ENCODE measurements around the gene TMEM184A. TPM values are rescaled to one million over a fixed set of nuclear protein-coding genes. Genes with fewer than 3 reads are reported as not detected.

TMEM184A gene
- total and polyA plus RNA-seq, 10 of the 15 experiments (the other 5 are each of a cell fraction or from before 2014, with no cell fraction given) = 0.04 to 0.15 TPM; not detected in 8

- TF ChIP-seq ZBTB4 (CRISPR knock-in tag; IDR thresholded peaks at IDR 0.05) (no peak), EGR1 (IDR thresholded peaks at IDR 0.05; ENCODE audit: borderline replicate concordance in 1 of 2, low read depth in 2 of 2, low read length in 2 of 2) (no peak)
Observed at GRCh38 chr7:1553512-1554210, 2.3 kb downstream of the TMEM184A start (continued).

GRCh38 chr7:1552200-1552599 lies 3.8 kb downstream of the TMEM184A start:
- H3K4me3 ChIP-seq = no peak overlapping the region
- in situ Hi-C loops (cut with MboI) (no loop called here), intact Hi-C loops (cut with micrococcal nuclease; ENCODE audit: unreplicated experiment) (no loop called here)
- H3K9ac ChIP-seq (ENCODE audit: control insufficient read depth, insufficient read depth, low read length) = no peak overlapping the region
- no peaks in the 10 kb centered on the region for H4K20me1 ChIP-seq (ENCODE audit: control insufficient read depth, insufficient read depth)
- CTCF ChIA-PET = no interaction called here
- DNase-seq (ENCODE audit: low read depth, low spot score) = no peak
- no peak for ATAC-seq
- BruUV-seq (replicated peaks) = no TSS peak
- no peak for FAIRE-seq
- no peaks in the 10 kb centered on the region for H3K79me2 ChIP-seq (ENCODE audit: control insufficient read depth, insufficient read depth, low read length)
- H3K9me3 ChIP-seq (replicated peaks; ENCODE audit: control insufficient read depth, insufficient read depth, low read length) = no peaks in the 10 kb centered on the region
- H3K27ac ChIP-seq (ENCODE audit: control insufficient read depth, insufficient read depth) = no peak overlapping the region
- RAD21 ChIA-PET (ENCODE audit: unreplicated experiment) = no interaction called here
- WGBS (ENCODE audit: insufficient coverage, insufficient replicate concordance, low lambda C conversion rate, missing lambda C conversion rate) = 62% methylated on average over 7 of the region's 7 CpGs
- no peaks in the 10 kb centered on the region for H3K27me3 ChIP-seq (replicated peaks in 1 of 2; ENCODE audit: control insufficient read depth in 2 of 2, insufficient read depth in 2 of 2, low read length in 1 of 2)
- POLR2A ChIA-PET = no interaction called here
- no peaks in the 10 kb centered on the region for H3K4me1 ChIP-seq (ENCODE audit: control insufficient read depth, insufficient read depth, low read length)
- H3K4me2 ChIP-seq (ENCODE audit: control insufficient read depth, insufficient read depth) = no peak overlapping the region
- TF ChIP-seq ZNF217 (IDR thresholded peaks at IDR 0.05) (no peak), MEF2B (IDR thresholded peaks at IDR 0.05; ENCODE audit: partially characterized antibody, poor library complexity, severe bottlenecking) (no peak), STAT3 (IDR thresholded peaks at IDR 0.05; ENCODE audit: low read depth, low read length) (no peak), MEF2A (IDR thresholded peaks at IDR 0.05; ENCODE audit: insufficient read depth, low read depth, low read length) (no peak), YY1 (IDR thresholded peaks at IDR 0.05; ENCODE audit: low read depth, low read length) (no peak), BCL3 (IDR thresholded peaks at IDR 0.05; ENCODE audit: borderline replicate concordance, insufficient read depth, low read depth, low read length, poor library complexity, severe bottlenecking) (peak; percentile 25), DPF2 (IDR thresholded peaks at IDR 0.05) (no peak), E2F8 (IDR thresholded peaks at IDR 0.05; ENCODE audit: low read depth, partially characterized antibody) (no peak)
- SMC1A ChIA-PET (ENCODE audit: uncharacterized antibody, unreplicated experiment) = no interaction called here
- H3K36me3 ChIP-seq (ENCODE audit: control insufficient read depth in 2 of 2, insufficient read depth in 2 of 2, low read length in 1 of 2) = no peaks in the 10 kb centered on the region
- no peak overlapping the region for H2AFZ ChIP-seq (ENCODE audit: control insufficient read depth, low read depth, low read length)

All from GM12878 (cell line).